OCI-LY7 (cell line): ENCODE data around the gene WDFY2. TPM values are rescaled to one million over a fixed set of nuclear protein-coding genes. Genes with fewer than 3 reads are reported as not detected.

Source experiments
- BruUV-seq: library from RNA; stranded (reverse); fragments of 400-500 nt; replicated peaks from 2 replicates; lab custom pipeline; 2021; lab: Mats Ljungman, UMichigan
- CTCF ChIA-PET: fragments of 300-600 bp; sonication (Branson Sonifier 250); formaldehyde crosslinking; loops from one replicate; lab custom pipeline; 2022; ENCODE audit warnings: antibody characterized with exemption; ENCODE audit not compliant: unreplicated experiment; lab: Charles Lee
- POLR2A ChIA-PET: fragments of 300-600 bp; sonication (Branson Sonifier 250); formaldehyde crosslinking; loops from one replicate; lab custom pipeline; 2022; ENCODE audit warnings: antibody characterized with exemption; lab: Charles Lee
- DNase-seq: peaks from one replicate; pipeline ENCODE4 v3.0.0-alpha.2; 2015; ENCODE audit warnings: low spot score
- H2AFZ ChIP-seq: fragments of 200-600 bp; sonication (generic), shearing (Covaris generic); 2 replicates; pipeline ENCODE4 v1.6.1; 2014; ENCODE audit warnings: mild to moderate bottlenecking, antibody characterized with exemption, low read length, moderate library complexity
- H3K27ac ChIP-seq: fragments of 200-600 bp; sonication (generic); 2 replicates; pipeline ENCODE4 v1.5.1; 2014; ENCODE audit warnings: mixed run types, low read depth, mild to moderate bottlenecking, moderate library complexity, low read length, inconsistent platforms; ENCODE audit not compliant: poor library complexity, severe bottlenecking
- H3K36me3 ChIP-seq: fragments of 200-600 bp; sonication (generic); 2 replicates; pipeline ENCODE4 v1.6.1; 2014; ENCODE audit warnings: mild to moderate bottlenecking, antibody characterized with exemption, low read length, moderate library complexity, mixed read lengths; ENCODE audit not compliant: insufficient read depth
- H3K4me1 ChIP-seq: fragments of 200-600 bp; sonication (generic); 2 replicates; pipeline ENCODE4 v1.5.1; 2014; ENCODE audit warnings: mild to moderate bottlenecking, low read length; ENCODE audit not compliant: insufficient read depth, poor library complexity, severe bottlenecking
- H3K4me2 ChIP-seq: fragments of 200-600 bp; sonication (generic); 2 replicates; pipeline ENCODE4 v1.6.1; 2014; ENCODE audit warnings: mild to moderate bottlenecking, low read length
- H3K4me3 ChIP-seq: fragments of 200-600 bp; sonication (generic); 2 replicates; pipeline ENCODE4 v1.5.1; 2014; ENCODE audit warnings: mild to moderate bottlenecking, low read depth, low read length; ENCODE audit not compliant: poor library complexity, severe bottlenecking
- H3K79me2 ChIP-seq: fragments of 200-600 bp; sonication (generic); 2 replicates; pipeline ENCODE4 v1.6.1; 2016; ENCODE audit warnings: low read depth, mild to moderate bottlenecking, low read length, moderate library complexity, mixed read lengths; ENCODE audit not compliant: insufficient read depth
- H3K9me2 ChIP-seq: fragments of 200-600 bp; sonication (generic); 2 replicates; pipeline ENCODE4 v1.6.1; 2016; ENCODE audit warnings: mild to moderate bottlenecking, low read length, mixed read lengths; ENCODE audit not compliant: insufficient read depth
- H3K9me3 ChIP-seq: fragments of 200-600 bp; sonication (generic); 2 replicates; pipeline ENCODE4 v1.6.1; 2014; ENCODE audit warnings: mild to moderate bottlenecking, mixed run types, low read length, mixed read lengths
- H4K20me1 ChIP-seq: fragments of 200-600 bp; sonication (generic); 2 replicates; pipeline ENCODE4 v1.6.1; 2014; ENCODE audit warnings: mild to moderate bottlenecking, antibody characterized with exemption, low read length, moderate library complexity, mixed read lengths; ENCODE audit not compliant: insufficient read depth
- CTCF ChIP-seq: fragments of 200-600 bp; sonication (generic); conservative IDR thresholded peaks from 2 replicates; pipeline ENCODE4 v1.5.1; 2014; ENCODE audit warnings: mild to moderate bottlenecking, antibody characterized with exemption, low read length, moderate library complexity, mixed read lengths
- EZH2phosphoT487 ChIP-seq: fragments of 200-600 bp; sonication (generic); IDR thresholded peaks from 2 replicates; pipeline ENCODE4 v1.6.1; 2018; ENCODE audit warnings: low read depth, borderline replicate concordance, mild to moderate bottlenecking, mixed run types, antibody characterized with exemption, low read length, moderate library complexity, mixed read lengths
- intact Hi-C: fragments of 100-400 bp; cut with micrococcal nuclease; formaldehyde crosslinking; loops from one replicate; pipeline ENCODE4 v1.10.0; 2022; ENCODE audit not compliant: unreplicated experiment
- total RNA-seq, 2 experiments: library from RNA; depleted of rRNA in 1 of 2; stranded (reverse); fragments of >200 nt in 1 of 2; shearing (Covaris generic) in 1 of 2; gene quantifications; 2 replicates each; pipeline ENCODE4 v1.2.3, GENCODE V29; 2014 to 2022

The WDFY2 gene
- total RNA-seq, 2 experiments from 2014 or later, result 6.4 to 18.1 TPM

GRCh38 chr13:51758691-51759090 lies 174.4 kb downstream of the WDFY2 start:
- no peaks in the 10 kb centered on the region for H3K9me2 ChIP-seq
- peaks cover 8% of the 10 kb centered on the region; the same call in 1 of the 2 replicates for H3K36me3 ChIP-seq
- no peak overlapping the region for H3K4me2 ChIP-seq
- no peak for TF ChIP-seq CTCF
- TF ChIP-seq EZH2phosphoT487, result no peak
- no peak overlapping the region for H2AFZ ChIP-seq
- H3K9me3 ChIP-seq, result no peaks in the 10 kb centered on the region
- intact Hi-C loops, result no loop called here
- H3K79me2 ChIP-seq, result no peaks in the 10 kb centered on the region
- ChIA-PET POLR2A (interaction anchor here (0.8 to 2.3 kb wide), 3 partner anchors 8 to 16 kb away, joined by 5 to 8 read pairs (median 5); no protein-coding TSS in a partner anchor), CTCF (interaction anchor here (0.6 kb wide), 1 partner anchor 207 kb away, joined by 5 read pairs; no protein-coding TSS in a partner anchor)
- H3K4me1 ChIP-seq, result no peaks in the 10 kb centered on the region
- no peak overlapping the region for H3K27ac ChIP-seq
- no peak for DNase-seq
- no peaks in the 10 kb centered on the region for H4K20me1 ChIP-seq
- no TSS peak for BruUV-seq
- no peak overlapping the region for H3K4me3 ChIP-seq

GRCh38 chr13:51759240-51759639 lies 175.0 kb downstream of the WDFY2 start:
- no peak overlapping the region for H2AFZ ChIP-seq
- no peaks in the 10 kb centered on the region for H3K79me2 ChIP-seq
- no peaks in the 10 kb centered on the region for H3K9me3 ChIP-seq
- H3K4me3 ChIP-seq, result no peak overlapping the region
- CTCF ChIA-PET, result no interaction called here
- H3K36me3 ChIP-seq, result peaks cover 8% of the 10 kb centered on the region; the same call in 1 of the 2 replicates
- intact Hi-C loops, result no loop called here
- no peak overlapping the region for H3K27ac ChIP-seq
- BruUV-seq, result no TSS peak
- DNase-seq, result no peak
- no peak overlapping the region for H3K4me2 ChIP-seq
- H3K4me1 ChIP-seq, result no peaks in the 10 kb centered on the region
- TF ChIP-seq CTCF (no peak), EZH2phosphoT487 (no peak)
- no peaks in the 10 kb centered on the region for H4K20me1 ChIP-seq
- H3K9me2 ChIP-seq, result no peaks in the 10 kb centered on the region
- POLR2A ChIA-PET, result interaction anchor here (0.7 to 2.3 kb wide), 3 partner anchors 9 to 14 kb away, joined by 3 to 8 read pairs (median 5); no protein-coding TSS in a partner anchor

- Histone ChIP-seq H3K79me2 (no peaks in the 10 kb centered on the region), H3K4me3 (no peak overlapping the region), H3K9me3 (no peaks in the 10 kb centered on the region), H3K27ac (no peak overlapping the region), H3K36me3 (peaks cover 8% of the 10 kb centered on the region; the same call in 1 of the 2 replicates), H2AFZ (no peak overlapping the region), H3K9me2 (no peaks in the 10 kb centered on the region), H4K20me1 (no peaks in the 10 kb centered on the region), H3K4me1 (no peaks in the 10 kb centered on the region), H3K4me2 (no peak overlapping the region)
- no TSS peak for BruUV-seq
- CTCF ChIA-PET, result no interaction called here
- TF ChIP-seq CTCF (no peak), EZH2phosphoT487 (no peak)
- intact Hi-C loops, result no loop called here
- no peak for DNase-seq
- POLR2A ChIA-PET, result interaction anchor here (0.6 to 2.3 kb wide), 5 partner anchors 10 to 426 kb away, joined by 3 to 8 read pairs (median 3); no protein-coding TSS in a partner anchor
These were observed 176.3 kb downstream of the WDFY2 start for GRCh38 chr13:51760592-51760991.
